ENCODE measurements around the gene DCAF8.

The DCAF8 gene

GRCh38 chr1:160169553-160170399, 92.6 kb downstream of the DCAF8 start (continued):
- TF ChIP-seq POU6F1 (CRISPR knock-in tag; IDR thresholded peaks at IDR 0.05; ENCODE audit: borderline replicate concordance, low read depth) (no peak), ZFP30 (CRISPR knock-in tag; IDR thresholded peaks at IDR 0.05) (no peak), OSR1 (CRISPR knock-in tag; IDR thresholded peaks at IDR 0.05) (no peak), GLIS3 (CRISPR knock-in tag; IDR thresholded peaks at IDR 0.05) (no peak), ZC3H10 (CRISPR knock-in tag; IDR thresholded peaks at IDR 0.05) (no peak), TOX (CRISPR knock-in tag; IDR thresholded peaks at IDR 0.05; ENCODE audit: borderline replicate concordance) (no peak), PATZ1 (CRISPR knock-in tag; IDR thresholded peaks at IDR 0.05; ENCODE audit: borderline replicate concordance) (no peak)

GRCh38 chr1:160168609-160169369, 93.6 kb downstream of the DCAF8 start:
- no peak for TF ChIP-seq ESRRG (CRISPR knock-in tag; IDR thresholded peaks at IDR 0.05)
- TF ChIP-seq CREB5 (CRISPR knock-in tag; IDR thresholded peaks at IDR 0.05; ENCODE audit: low read depth) = no peak
- TF ChIP-seq ZFP3 (CRISPR knock-in tag; IDR thresholded peaks at IDR 0.05) = no peak
- no peak for TF ChIP-seq TSHZ2 (CRISPR knock-in tag; IDR thresholded peaks at IDR 0.05)
- TF ChIP-seq ARNTL (CRISPR knock-in tag; IDR thresholded peaks at IDR 0.05; ENCODE audit: borderline replicate concordance, low read depth) = no peak
- ATAC-seq = no peak

GRCh38 chr1:160168016-160168415, 94.3 kb downstream of the DCAF8 start:
- no peak for ATAC-seq
- TF ChIP-seq ZFP3 (CRISPR knock-in tag; IDR thresholded peaks at IDR 0.05) (no peak), OSR1 (CRISPR knock-in tag; IDR thresholded peaks at IDR 0.05) (no peak), CSRNP3 (CRISPR knock-in tag; IDR thresholded peaks at IDR 0.05) (no peak), ISL1 (CRISPR knock-in tag; IDR thresholded peaks at IDR 0.05) (no peak), RARB (CRISPR knock-in tag; IDR thresholded peaks at IDR 0.05) (no peak), CSDC2 (CRISPR knock-in tag; IDR thresholded peaks at IDR 0.05) (no peak), CREB5 (CRISPR knock-in tag; IDR thresholded peaks at IDR 0.05; ENCODE audit: low read depth) (no peak), GLIS3 (CRISPR knock-in tag; IDR thresholded peaks at IDR 0.05) (no peak), ZNF8 (CRISPR knock-in tag; IDR thresholded peaks at IDR 0.05) (no peak), ZC3H10 (CRISPR knock-in tag; IDR thresholded peaks at IDR 0.05) (no peak), TOX (CRISPR knock-in tag; IDR thresholded peaks at IDR 0.05; ENCODE audit: borderline replicate concordance) (no peak), ARNTL (CRISPR knock-in tag; IDR thresholded peaks at IDR 0.05; ENCODE audit: borderline replicate concordance, low read depth) (no peak), TCF4 (CRISPR knock-in tag; IDR thresholded peaks at IDR 0.05; ENCODE audit: borderline replicate concordance) (no peak), BACH2 (CRISPR knock-in tag; IDR thresholded peaks at IDR 0.05; ENCODE audit: borderline replicate concordance) (no peak)
